GM13977 (cell line): ENCODE results near the gene STARD9.
"Not testable (repeated sequence)": the region's sequence is repeated elsewhere in the genome, so short reads cannot be mapped to it uniquely, and the experiment has no call there.

ENCODE experiments used
- DNase-seq: peaks from one replicate; pipeline ENCODE4 v3.0.0; 2012; ENCODE audit warnings: low spot score
- in situ Hi-C: fragments of 300-500 bp; cut with MboI; formaldehyde crosslinking; loops from one replicate; pipeline ENCODE4 v1.12.0; 2022; ENCODE audit warnings: low sequenced_read_pairs, low pct_unique_long_range_greater_than_20kb, mixed read lengths, inconsistent platforms; ENCODE audit not compliant: unreplicated experiment
- TF ChIP-seq, protein P1 (sequence below): IDR thresholded peaks from 2 replicates; pipeline ENCODE4 v1.5.1; 2012; ENCODE audit warnings: mild to moderate bottlenecking, control low read depth; ENCODE audit not compliant: insufficient read depth; ENCODE audit errors: extremely low read depth, missing control alignments

The STARD9 gene

DNA sequence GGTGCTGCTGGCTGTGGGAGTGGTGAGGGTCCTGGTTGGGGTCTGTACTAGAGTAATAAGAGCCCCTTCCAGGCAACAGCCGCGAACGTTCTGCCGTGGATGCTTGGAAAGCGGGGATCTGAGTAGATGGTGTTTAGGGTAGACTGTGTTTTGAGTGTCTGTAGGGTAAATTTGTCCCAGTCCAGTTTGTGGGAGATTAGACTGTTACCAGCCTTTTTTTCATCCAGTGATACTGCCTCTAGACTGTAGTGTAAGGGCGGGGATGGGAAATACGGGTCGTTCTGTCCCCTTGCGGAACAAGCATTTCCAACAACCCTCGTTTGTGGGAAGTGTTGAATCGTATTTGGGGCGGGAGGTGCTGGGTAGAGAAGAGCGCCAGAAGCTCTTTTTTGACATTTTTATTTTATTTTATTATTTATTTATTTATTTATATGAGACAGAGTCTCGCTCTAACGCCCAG is 26.3 kb upstream of the STARD9 start:
- TF ChIP-seq, protein P1, sequence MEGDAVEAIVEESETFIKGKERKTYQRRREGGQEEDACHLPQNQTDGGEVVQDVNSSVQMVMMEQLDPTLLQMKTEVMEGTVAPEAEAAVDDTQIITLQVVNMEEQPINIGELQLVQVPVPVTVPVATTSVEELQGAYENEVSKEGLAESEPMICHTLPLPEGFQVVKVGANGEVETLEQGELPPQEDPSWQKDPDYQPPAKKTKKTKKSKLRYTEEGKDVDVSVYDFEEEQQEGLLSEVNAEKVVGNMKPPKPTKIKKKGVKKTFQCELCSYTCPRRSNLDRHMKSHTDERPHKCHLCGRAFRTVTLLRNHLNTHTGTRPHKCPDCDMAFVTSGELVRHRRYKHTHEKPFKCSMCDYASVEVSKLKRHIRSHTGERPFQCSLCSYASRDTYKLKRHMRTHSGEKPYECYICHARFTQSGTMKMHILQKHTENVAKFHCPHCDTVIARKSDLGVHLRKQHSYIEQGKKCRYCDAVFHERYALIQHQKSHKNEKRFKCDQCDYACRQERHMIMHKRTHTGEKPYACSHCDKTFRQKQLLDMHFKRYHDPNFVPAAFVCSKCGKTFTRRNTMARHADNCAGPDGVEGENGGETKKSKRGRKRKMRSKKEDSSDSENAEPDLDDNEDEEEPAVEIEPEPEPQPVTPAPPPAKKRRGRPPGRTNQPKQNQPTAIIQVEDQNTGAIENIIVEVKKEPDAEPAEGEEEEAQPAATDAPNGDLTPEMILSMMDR, result no peak
- DNase-seq, result peak; percentile 52
- in situ Hi-C loops, result no loop called here

DNA sequence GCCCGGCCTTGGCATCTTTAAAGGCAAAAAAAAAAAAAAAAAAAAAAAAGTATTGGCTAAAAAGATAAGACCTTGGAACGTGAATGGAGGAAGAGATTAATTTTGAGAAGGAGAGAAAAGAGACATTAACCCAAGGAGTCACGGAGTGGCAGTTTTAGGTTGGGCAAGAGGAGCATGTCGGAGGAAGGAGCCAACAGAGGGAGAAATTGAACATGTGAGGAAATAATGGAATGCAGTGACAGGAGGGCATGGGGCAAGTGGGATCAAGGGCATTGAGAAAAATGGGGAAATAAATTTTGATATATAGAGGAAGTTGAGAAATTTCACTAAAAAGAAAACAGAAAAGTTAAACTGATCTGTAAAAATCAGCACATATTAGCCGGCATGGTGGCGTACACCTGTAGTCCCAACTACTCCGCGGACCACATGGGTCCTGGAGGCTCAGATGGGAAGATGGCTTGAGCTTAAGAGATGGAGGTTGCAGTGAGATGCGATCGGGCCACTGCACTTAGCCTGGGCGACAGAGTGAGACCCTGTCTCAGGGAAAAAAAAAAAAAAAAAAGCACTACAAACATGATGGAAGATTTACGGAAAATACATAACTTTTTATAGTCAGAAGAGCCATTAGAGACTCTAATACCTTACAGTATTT is 25.5 kb upstream of the STARD9 start:
- TF ChIP-seq, protein P1, result no peak
- no peak for DNase-seq
- in situ Hi-C loops, result no loop called here

DNA sequence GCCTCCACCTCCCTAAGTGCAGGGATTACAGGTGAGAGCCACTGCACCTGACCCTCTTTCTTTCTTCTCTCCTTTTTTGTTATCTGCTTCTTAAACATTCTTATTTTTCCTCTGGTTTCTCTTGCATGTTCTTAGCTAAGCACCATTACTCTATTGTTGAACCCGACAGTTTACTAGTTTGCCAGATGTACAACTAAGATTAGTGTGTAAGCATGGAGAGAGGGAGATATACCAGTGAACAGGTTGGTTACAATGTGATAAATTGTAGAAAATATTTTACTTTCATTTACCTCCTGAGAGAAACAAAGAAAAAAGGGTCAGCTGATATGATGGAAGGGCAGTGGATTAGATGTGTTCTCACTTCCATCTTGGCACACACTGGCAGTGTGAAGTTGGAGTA is 21.9 kb upstream of the STARD9 start:
- TF ChIP-seq, protein P1, result no peak
- no peak for DNase-seq

DNA sequence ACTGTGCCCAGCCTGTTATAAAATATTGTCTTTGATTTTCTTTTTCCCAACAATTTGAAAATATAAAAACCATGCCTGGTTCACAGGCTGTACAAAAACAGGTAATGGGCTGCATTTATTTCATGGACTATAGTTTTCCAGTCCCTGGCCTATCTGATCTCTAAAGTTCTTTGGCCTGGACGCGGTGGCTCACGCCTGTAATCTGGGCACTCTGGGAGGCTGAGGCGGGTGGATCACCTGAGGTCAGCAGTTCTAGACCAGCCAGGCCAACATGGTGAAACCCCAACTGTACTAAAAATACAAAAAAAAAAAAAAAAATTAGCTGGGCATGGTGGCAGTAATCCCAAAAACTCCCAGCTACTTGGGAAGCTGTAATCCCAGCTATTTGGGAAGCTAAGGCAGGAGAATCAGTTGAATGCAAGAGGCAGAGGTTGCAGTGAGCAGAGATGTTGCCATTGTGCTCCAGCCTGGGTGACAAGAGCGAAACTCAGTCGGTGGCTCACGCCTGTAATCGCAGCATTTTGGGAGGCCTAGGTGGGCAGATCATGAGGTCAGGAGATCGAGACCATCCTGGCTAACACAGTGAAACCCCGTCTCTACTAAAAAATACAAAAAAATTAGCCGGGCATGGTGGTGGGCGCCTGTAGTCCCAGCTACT is 18.7 kb upstream of the STARD9 start:
- in situ Hi-C loops, DNase-seq: not testable (repeated sequence)

More for the DNA sequence above, 21.9 kb upstream of the STARD9 start:
- in situ Hi-C loops, result no loop called here

DNA sequence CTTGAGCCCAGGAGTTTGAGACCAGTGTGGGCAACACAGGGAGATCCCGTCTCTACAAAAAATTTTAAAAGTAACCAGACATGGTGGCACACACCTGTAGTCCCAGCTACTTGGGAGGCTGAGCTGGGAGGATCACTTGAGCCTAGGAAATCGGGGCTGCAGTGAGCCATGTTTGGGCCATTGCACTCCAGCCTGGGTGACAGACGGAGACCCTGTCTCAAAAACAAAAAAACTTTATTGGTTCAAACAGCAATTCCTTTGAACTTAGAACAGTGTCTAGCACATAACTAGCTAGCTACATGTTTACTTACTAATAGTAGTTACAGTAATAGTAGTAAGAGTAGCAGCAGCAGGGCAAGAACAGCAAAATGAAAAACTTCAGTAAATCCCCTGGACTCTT is 16.7 kb upstream of the STARD9 start:
- in situ Hi-C loops, result no loop called here
- TF ChIP-seq, protein P1, result no peak
- no peak for DNase-seq

DNA sequence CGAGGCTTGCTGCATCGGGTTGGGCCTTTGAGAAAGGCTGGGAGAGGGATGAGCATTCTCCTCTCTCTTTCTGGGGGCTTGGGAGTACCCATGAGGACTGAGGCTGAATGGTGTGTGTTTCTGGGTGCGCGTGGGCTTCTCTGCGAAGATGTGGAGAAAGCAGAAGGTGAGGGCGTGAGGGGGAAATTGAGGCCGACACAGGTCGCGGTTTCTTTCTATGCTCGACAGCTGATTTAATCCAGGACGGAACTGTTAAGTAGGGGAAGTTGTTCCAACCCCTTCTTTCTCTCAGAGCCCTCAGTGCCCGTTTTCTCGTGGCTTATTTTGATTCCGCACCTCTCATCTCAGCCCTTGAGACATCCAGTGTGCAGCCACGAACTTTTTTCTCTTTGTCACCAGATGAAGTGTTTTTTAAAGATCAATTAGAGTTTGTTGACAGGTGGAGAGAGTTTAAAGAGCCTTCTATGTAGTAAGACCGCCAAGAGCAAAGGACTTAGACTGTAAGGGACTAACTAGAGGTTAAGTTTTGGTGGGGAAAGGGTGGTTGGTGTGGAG is 711 bp downstream of the STARD9 start:
- TF ChIP-seq, protein P1, result no peak
- DNase-seq, result peak; percentile 18
- in situ Hi-C loops, result no loop called here

DNA sequence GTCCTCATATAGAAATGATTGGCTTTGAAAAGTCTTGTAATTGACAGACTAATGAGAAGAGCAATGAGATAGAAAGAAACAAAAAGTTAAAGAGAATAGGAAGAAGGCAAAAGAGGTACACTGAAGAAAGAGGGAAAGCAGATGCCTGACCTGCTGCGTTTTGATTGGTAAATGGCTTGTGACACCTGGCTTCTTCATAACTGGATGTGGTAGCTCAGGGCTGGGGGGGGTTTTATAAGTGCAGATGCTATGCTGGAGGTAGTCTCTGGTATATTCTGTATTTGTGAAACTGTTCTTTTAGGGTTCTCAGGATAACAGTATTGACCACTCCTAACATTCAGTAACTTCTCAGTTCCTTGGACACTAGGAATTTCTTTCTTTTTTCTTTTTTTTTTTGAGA is 1.4 kb downstream of the STARD9 start:
- in situ Hi-C loops, result no loop called here
- peak; percentile 43 for DNase-seq
- TF ChIP-seq, protein P1, result no peak
